Measurements from ENCODE around the gene CAMKK2.
A peak's percentile ranks its signal among the peaks of the same experiment; 100 is the strongest.
"Not testable (repeated sequence)": the region's sequence is repeated elsewhere in the genome, so short reads cannot be mapped to it uniquely, and the experiment has no call there.

Gene CAMKK2

GRCh38 chr12:121209624-121210572, 86.6 kb downstream of the CAMKK2 start, which contains the start of gene P2RX4:
TSS of gene P2RX4 (plus strand) at chr12:121210129. CDS start at chr12:121210165, 36 bp downstream.
- TF ChIP-seq, protein P1, sequence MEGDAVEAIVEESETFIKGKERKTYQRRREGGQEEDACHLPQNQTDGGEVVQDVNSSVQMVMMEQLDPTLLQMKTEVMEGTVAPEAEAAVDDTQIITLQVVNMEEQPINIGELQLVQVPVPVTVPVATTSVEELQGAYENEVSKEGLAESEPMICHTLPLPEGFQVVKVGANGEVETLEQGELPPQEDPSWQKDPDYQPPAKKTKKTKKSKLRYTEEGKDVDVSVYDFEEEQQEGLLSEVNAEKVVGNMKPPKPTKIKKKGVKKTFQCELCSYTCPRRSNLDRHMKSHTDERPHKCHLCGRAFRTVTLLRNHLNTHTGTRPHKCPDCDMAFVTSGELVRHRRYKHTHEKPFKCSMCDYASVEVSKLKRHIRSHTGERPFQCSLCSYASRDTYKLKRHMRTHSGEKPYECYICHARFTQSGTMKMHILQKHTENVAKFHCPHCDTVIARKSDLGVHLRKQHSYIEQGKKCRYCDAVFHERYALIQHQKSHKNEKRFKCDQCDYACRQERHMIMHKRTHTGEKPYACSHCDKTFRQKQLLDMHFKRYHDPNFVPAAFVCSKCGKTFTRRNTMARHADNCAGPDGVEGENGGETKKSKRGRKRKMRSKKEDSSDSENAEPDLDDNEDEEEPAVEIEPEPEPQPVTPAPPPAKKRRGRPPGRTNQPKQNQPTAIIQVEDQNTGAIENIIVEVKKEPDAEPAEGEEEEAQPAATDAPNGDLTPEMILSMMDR (IDR thresholded peaks at IDR 0.05; ENCODE audit: extremely low read depth, missing control alignments): peak; percentile 50
- peak; percentile 95 for DNase-seq (ENCODE audit: low spot score)

- TF ChIP-seq, protein P1 (IDR thresholded peaks at IDR 0.05; ENCODE audit: extremely low read depth, missing control alignments): no peak
- no peak for DNase-seq (ENCODE audit: low spot score)
Measured at GRCh38 chr12:121209221-121209620, 87.3 kb downstream of the CAMKK2 start.

- DNase-seq (ENCODE audit: low spot score): not testable (repeated sequence)
Measured at GRCh38 chr12:121208571-121208970, 87.9 kb downstream of the CAMKK2 start.

DNA sequence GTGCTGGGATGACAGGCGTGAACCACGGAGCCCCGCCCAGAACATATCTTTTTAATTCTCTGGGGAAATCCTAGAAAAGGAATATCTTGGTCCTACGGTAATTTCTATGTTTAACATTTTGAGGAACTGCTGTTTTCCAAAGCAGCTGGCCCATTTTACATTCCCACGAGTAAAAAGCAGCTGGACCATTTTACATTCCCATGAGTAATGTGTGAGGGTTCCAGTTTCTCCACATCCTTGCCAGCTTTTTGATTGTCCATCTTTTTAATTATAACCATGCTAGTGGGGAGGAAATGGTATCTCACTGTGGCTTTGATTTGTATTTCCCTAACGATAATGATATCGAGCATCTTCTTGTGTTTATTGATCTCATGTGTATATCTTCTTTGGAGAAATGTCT, 91.0 kb downstream of the CAMKK2 start:
- DNase-seq (ENCODE audit: low spot score): no peak
- TF ChIP-seq, protein P1 (IDR thresholded peaks at IDR 0.05; ENCODE audit: extremely low read depth, missing control alignments): no peak

- DNase-seq (ENCODE audit: low spot score): no peak
Measured at GRCh38 chr12:121203482-121203881, 93.0 kb downstream of the CAMKK2 start.

DNA sequence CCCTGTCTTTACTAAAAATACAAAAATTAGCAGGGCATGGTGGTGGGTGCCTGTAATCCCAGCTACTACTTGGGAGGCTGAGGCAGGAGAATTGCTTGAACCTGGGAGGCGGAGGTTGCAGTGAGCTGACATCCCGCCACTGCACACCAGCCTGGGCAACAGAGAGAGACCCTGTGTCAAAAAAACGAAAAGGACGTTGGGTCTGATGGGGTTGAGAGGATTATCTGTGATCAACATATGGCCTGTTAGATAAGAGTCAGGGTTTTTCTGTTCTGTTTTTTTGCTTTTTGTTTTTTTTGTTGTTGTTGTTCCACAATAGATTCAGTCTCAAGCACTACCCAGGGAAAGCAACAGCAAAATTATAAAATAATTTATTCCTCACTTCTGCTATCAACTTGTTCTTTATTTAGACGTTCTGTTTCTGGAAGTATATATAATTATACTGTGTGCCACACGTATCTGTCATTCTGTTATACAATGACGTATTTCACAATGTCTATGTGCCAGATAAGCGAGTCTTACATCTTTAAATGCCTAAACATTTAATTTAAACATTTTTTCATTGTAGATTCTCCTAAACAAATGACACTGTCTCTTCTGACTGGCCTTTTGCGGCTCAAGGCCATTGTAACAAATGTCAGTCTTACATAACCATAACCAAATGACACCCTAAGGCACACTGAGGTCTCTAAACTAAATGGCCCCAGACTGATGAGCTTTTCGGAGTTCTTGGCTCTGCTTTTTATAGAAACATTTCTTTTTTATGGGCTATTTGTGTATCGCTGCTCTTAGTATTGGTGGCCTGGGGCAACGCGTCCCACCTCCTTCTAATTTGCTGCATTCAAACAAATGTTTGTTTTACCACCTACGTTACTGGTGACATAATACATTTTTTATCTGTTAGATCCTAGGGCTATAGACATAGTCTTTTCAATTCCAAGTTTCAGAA, 93.8 kb downstream of the CAMKK2 start:
- TF ChIP-seq, protein P1 (IDR thresholded peaks at IDR 0.05; ENCODE audit: extremely low read depth, missing control alignments): no peak
- no peak for DNase-seq (ENCODE audit: low spot score)

More at GRCh38 chr12:121203482-121203881, 93.0 kb downstream of the CAMKK2 start:
- TF ChIP-seq, protein P1 (IDR thresholded peaks at IDR 0.05; ENCODE audit: extremely low read depth, missing control alignments): no peak

GRCh38 chr12:121201140-121201539, 95.4 kb downstream of the CAMKK2 start:
- DNase-seq (ENCODE audit: low spot score): not testable (repeated sequence)

DNA sequence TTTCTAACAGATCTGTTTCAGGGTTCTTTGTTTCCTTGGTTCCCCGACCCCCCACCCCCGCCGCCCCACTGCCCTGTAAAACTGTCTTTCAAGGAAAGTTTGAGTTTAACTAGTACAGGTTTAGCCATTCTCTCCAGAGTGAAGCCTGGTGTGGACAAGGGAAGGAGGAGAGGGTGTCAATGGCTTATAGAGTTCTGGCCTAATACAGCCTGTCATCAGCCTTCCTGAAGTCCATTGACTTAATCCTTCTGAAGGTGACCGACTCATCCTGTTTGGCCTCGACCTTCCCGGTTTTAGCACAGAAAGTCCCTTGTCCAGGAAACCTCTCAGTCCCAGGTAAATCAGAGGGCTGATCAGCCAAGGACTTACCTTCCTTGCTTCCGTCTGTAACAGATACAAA, 97.6 kb downstream of the CAMKK2 start:
- TF ChIP-seq, protein P1 (IDR thresholded peaks at IDR 0.05; ENCODE audit: extremely low read depth, missing control alignments): no peak
- DNase-seq (ENCODE audit: low spot score): no peak
